Kasumi-1 (cell line): ENCODE data around the gene TTC24.

Experiments used
- DNase-seq, 2 experiments: peaks; one replicate each; lab custom pipeline; 2025; lab: John Stamatoyannopoulos, UW

TTC24 gene

DNA sequence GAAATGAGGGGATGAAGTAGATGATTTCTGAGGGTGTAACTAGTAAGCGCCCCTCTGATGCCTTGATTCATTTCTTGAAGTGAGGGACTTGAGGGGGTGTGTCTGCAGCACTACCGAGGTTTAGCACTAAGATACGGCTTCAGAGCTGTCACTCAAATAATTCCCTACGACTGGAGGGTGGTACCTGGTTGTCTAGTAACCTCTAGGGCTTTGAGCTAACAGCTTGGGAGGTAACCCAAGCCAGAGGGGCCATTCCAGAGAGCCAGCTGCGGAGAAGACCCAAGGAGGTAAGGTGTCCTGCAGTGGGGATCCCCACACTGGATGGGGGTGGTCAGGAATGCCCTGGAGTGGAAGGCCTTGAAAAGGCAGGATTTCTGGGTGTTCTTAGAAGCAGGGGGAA is at the start of gene TTC24:
Gene TTC24 (plus strand): TSS at position 252 of the 400 bp plus-strand sequence. CDS start 1,642 bp downstream, outside the sequence.
- DNase-seq = no peak

- no peak for DNase-seq
Measured at GRCh38 chr1:156530006-156530405, 49.5 kb upstream of the TTC24 start.

DNA sequence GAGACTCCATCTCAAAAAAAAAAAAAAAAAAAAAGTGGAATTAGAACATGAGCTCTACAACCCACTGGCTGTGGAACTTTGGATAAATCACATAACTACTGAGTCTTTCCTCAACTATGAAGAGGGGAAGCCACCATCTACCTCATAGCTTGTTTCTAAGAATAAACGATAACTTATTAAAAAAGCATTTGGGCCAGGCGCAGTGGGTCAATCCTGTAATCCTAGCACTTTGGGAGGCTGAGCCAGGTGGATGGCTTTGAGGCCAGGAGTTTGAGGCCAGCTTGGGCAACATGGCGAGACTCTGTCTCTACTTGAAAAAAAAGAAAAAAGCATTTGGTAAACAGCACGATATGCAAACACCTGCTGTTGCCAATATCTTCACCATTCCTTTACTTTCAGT is 47.1 kb upstream of the TTC24 start:
- no peak for DNase-seq

DNA sequence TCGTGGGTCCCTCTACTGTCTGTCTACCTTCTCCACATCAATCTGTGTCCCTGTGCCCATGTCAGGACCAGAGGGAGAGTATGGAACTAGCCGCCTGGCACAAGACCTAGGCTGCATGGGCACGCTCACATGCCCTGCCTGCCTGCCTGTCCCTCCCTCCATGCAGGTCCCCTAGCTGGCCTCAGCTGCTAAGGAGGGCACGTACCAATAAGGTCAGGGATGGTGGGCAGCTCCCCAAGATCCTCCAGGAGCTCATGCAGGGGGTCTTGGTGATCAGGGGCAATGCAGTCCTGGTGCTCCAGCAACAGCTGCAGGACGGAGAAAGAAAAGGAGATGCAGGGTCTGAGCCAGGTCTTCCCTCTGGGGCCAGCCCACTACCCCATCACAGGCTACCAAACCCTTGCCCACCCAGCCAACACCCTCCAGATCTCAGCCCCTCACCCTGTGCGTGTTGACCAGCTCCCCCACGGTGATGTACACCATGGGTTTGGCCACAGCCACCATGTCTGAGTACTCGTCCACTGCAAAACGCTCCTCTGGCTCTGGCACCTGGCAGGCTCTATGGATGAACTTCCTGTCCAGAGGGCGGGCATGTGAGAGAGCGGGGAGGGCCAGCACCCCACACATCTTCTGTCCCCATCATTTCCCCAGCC is 45.8 kb upstream of the TTC24 start:
- DNase-seq = no peak

DNA sequence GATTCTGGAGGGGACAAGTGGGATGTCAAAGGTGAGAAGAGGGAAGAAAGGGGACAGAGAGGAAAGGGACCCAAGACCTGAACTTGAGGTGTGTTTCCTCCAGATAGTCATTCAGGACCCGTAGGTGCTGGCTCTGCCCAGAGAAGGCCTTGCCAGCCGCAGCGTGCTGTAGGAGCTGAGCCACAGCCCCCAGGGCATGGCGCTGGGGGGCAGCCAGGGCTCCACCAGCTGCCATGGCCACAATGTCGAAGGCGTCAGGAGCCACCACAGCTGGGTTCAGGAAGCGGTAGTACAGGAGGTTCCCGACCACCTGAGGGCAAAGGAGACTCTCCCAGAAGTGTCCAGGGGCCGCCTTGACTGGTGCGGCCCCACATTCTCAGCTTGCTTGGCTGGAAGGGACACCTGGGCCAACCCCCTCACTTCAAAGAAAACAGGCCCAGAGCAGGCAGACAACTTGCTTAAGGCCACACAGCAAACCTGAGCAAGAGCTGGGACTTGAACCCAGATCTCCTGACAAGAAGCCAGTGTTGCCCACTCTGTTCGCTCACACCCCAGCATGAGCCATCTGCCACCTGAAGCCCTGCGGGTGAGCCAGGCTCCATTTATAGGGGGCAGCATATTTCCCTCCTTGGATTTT is 45.0 kb upstream of the TTC24 start:
- no peak for DNase-seq

DNA sequence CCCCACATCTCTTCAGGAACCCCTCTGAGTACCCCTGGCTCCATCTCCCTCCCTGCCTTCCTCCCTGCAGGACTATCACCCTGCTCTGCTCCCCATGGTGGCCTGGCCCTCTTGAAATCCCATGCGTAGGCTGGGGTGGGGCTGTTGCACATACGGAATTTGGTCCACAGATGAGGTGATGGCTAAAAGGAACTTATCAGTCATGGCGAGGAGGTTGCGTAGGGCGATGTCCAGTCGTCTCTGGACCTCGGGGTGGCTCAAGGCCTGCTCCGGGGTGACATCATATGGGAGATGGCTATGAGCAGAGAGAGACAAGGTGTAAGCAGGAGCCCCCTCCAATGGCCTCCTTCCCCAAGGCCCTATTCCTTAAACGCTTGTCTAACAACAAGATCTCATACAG is 42.5 kb upstream of the TTC24 start:
- no peak for DNase-seq

- DNase-seq = no peak
Measured at GRCh38 chr1:156538711-156539440, 40.6 kb upstream of the TTC24 start.

DNA sequence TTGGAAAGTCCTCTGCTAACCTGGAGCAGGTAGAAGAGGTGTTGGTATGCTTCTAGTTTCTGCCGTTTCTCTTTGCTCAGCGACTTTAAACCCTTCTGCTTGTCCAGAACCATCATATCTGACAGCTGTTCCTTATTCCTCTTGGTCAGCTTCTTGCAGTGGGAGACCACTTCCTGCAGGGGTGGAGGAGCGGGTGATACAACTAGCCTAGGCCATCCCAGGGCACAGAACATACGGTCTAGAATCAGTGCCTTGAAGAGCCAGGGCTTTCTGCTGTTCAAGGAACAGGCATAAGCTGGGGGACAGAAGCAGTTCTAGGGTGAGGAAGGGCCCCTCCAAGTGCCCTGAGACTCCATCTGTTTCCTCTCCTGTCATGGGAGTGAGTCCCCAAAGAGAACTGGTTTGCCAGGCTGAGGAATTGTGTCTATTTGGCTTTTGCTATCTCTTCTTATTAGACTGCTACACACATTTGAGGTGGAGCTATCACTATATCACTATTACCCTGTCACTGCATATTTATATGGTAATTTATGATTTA is 39.6 kb upstream of the TTC24 start:
- peak; percentile 17 to 37 for DNase-seq

DNA sequence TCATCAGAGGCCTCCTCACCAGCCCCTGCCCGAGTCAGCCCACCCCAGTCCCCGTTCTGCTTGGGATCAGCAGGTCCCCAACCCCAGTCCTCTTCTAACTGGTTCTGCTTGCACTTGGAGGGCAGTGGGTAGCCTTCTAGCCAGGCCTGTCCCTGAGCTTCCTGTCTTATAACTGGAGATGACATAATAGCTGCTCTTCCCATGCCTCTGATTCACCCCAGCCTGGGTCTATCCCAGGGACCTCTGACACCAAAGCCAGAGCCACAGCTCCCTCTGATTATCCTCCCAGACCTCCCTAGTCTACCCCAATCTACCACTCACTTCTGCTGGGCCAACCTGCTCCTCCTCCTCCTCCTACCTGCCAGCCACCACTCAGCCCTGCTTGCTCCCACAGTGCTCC is 38.6 kb upstream of the TTC24 start:
- DNase-seq = no peak

GRCh38 chr1:156543066-156543465 is 36.5 kb upstream of the TTC24 start:
- DNase-seq = peak in 1 of 2 experiments; percentile 32

DNA sequence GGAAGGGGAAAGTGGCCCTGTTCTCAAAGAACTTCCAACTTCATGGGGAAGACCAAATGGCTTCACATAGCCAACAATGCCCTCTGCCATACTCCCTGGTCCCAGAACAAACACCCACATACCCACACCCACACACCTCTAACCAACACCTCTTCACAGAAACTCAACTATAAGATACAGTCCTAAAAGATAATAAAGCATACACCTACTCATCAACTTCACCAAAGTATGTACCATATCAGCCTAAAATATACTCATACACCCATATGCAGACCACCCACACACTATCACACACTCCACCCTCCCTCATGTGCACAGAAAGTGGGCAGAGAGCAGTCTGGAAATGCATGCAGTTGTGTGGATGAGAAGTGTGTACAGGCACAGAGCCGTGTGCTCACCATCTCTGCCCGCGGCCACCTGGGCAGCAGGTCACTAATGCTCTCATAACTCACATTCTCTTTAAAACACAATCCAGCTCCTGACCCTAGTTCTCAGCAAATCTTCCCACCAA is 34.9 kb upstream of the TTC24 start:
- no peak for DNase-seq

DNA sequence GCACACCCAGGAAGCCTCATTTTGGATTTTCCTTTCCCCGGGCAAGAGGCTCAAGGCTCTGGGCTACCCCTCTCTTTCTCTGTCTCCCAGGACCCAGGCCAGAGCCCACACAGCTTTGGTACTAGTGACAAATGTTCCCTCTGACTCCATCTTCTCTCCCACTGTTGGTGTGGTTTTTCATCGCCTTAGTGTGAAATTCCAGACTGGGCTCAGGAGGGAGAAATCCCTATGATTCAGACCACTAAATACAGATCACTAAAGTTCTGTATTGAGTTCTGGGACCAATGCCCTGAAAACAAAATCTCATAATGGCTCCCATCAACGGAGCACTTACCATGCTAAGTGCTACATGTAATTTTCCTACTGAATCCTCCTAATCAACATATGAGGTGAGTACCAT is 33.3 kb upstream of the TTC24 start:
- no peak for DNase-seq

GRCh38 chr1:156547434-156547833 is 32.1 kb upstream of the TTC24 start:
- DNase-seq = no peak

DNA sequence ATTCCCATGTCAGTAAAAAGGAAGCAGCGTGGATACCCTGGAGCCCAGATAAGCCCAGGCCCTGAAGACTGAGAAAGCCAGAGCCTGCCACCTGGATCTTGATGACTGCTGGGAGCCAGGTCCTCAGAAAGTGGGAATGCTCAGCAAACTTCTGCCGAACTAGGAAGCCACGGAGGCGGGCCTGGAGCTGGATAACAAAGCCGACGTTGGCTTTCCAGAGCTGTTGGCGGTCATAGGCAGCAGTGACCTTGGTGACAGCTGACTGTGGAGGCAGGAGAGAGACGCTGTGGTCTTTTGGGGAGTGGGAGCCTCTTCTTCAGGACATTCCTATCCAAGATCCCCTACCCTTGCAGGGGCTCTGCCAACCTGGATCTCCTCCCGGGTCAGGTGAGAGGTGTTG is 31.5 kb upstream of the TTC24 start:
- DNase-seq = no peak

GRCh38 chr1:156549390-156549789 is 30.1 kb upstream of the TTC24 start:
- DNase-seq = no peak

DNA sequence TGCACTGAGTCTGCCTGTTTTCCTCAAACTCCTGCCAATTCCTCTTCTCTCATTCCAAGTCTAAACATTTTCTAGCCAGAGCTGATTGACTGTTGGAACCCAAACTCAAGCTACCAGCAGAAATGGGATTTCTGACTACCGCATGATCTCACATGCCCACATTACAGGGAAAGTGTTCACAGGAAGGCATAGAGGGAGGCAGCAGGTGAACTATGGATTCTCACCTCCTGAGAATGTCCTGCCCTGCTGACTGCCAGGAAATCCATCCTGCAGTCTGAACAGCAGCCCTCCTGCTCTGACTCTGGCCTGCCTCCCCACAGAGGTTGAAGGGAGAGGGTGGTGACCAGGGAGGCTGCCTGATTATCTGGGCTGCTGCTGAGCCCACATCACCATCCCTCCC is 29.7 kb upstream of the TTC24 start:
- no peak for DNase-seq

- DNase-seq = no peak
Measured at GRCh38 chr1:156550346-156550745, 29.2 kb upstream of the TTC24 start.

- DNase-seq = no peak
Measured at GRCh38 chr1:156551066-156551643, 28.4 kb upstream of the TTC24 start.

GRCh38 chr1:156551869-156552268 is 27.7 kb upstream of the TTC24 start:
- no peak for DNase-seq

DNA sequence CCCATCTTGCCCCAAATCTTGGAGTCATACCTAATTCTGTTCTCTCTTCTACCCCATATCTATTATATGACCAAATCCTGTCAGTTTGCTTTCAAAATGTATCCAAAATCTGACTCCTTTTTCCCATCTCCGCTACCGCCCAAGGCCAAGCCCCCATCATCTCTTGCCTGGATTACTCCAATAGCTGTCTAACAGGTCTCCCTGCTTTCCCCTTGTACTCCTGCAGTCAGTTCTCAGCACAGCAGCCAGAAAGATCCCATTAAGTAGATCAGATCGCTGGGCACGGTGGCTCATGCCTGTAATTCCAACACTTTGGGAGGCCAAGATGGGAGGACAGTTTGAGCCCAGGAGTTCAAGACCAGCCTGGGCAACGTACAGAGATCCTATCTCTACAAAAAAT is 27.0 kb upstream of the TTC24 start:
- no peak for DNase-seq

DNA sequence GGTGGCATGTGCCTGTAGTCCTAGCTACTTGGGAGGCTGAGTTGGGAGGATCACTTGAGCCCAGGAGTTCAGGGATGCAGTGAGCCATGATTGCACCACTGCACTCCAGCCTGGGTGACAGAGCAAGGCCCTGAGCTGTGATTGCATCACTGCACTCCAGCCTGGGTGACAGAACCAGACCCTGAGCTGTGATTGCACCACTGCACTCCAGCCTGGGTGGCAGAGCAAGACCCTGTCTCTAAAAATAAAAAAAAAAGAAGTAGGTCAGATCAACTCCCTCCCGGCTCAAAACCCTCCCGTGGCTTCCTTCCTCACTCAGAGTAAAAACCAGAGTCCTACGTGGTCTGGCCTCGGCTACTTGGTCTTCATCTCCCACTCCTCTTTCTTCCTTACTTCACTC is 26.6 kb upstream of the TTC24 start:
- DNase-seq = peak; percentile 70 to 74

DNA sequence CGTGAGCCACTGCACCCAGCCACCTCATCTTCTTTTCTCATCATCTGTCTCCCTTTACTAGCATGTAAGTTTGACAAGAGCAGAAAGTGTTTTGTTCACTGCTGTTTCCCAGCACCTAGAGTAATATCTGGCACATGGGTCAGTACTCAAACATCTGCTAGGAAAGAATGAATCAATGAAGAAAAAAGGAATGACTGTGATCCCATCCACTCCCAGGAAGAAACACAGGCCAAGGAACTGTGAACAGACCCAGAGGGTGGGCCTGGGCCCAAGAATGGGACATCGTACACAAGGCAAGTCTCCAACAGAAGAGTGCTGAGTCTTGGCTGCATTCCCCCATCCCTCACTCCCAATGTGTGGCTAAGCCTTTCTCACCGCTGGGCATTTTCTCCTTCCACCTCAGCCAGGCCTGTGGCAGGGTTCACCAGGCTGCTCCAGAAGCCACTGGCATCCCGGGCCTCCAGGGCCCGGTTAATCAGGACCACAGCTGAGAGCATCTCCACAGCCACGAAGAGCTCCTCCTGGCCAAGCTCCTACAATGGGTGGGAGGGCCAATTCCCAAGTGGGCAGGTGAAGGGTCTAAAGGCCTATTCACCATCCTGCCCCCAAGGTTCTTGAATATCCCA is 25.6 kb upstream of the TTC24 start:
- DNase-seq = no peak
